Measurements from ENCODE around the gene TSPAN9.

- TF ChIP-seq TAF1 (IDR thresholded peaks at IDR 0.05; ENCODE audit: borderline replicate concordance, low read depth, low read length): no peak
- TF ChIP-seq, protein P1, sequence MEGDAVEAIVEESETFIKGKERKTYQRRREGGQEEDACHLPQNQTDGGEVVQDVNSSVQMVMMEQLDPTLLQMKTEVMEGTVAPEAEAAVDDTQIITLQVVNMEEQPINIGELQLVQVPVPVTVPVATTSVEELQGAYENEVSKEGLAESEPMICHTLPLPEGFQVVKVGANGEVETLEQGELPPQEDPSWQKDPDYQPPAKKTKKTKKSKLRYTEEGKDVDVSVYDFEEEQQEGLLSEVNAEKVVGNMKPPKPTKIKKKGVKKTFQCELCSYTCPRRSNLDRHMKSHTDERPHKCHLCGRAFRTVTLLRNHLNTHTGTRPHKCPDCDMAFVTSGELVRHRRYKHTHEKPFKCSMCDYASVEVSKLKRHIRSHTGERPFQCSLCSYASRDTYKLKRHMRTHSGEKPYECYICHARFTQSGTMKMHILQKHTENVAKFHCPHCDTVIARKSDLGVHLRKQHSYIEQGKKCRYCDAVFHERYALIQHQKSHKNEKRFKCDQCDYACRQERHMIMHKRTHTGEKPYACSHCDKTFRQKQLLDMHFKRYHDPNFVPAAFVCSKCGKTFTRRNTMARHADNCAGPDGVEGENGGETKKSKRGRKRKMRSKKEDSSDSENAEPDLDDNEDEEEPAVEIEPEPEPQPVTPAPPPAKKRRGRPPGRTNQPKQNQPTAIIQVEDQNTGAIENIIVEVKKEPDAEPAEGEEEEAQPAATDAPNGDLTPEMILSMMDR (IDR thresholded peaks at IDR 0.05): no peak
- TF ChIP-seq CHD2 (IDR thresholded peaks at IDR 0.05; ENCODE audit: low read length, partially characterized antibody): no peak
- TF ChIP-seq, protein P2, sequence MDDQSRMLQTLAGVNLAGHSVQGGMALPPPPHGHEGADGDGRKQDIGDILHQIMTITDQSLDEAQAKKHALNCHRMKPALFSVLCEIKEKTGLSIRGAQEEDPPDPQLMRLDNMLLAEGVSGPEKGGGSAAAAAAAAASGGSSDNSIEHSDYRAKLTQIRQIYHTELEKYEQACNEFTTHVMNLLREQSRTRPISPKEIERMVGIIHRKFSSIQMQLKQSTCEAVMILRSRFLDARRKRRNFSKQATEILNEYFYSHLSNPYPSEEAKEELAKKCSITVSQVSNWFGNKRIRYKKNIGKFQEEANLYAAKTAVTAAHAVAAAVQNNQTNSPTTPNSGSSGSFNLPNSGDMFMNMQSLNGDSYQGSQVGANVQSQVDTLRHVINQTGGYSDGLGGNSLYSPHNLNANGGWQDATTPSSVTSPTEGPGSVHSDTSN (IDR thresholded peaks at IDR 0.05): no peak
- TF ChIP-seq, protein P3, sequence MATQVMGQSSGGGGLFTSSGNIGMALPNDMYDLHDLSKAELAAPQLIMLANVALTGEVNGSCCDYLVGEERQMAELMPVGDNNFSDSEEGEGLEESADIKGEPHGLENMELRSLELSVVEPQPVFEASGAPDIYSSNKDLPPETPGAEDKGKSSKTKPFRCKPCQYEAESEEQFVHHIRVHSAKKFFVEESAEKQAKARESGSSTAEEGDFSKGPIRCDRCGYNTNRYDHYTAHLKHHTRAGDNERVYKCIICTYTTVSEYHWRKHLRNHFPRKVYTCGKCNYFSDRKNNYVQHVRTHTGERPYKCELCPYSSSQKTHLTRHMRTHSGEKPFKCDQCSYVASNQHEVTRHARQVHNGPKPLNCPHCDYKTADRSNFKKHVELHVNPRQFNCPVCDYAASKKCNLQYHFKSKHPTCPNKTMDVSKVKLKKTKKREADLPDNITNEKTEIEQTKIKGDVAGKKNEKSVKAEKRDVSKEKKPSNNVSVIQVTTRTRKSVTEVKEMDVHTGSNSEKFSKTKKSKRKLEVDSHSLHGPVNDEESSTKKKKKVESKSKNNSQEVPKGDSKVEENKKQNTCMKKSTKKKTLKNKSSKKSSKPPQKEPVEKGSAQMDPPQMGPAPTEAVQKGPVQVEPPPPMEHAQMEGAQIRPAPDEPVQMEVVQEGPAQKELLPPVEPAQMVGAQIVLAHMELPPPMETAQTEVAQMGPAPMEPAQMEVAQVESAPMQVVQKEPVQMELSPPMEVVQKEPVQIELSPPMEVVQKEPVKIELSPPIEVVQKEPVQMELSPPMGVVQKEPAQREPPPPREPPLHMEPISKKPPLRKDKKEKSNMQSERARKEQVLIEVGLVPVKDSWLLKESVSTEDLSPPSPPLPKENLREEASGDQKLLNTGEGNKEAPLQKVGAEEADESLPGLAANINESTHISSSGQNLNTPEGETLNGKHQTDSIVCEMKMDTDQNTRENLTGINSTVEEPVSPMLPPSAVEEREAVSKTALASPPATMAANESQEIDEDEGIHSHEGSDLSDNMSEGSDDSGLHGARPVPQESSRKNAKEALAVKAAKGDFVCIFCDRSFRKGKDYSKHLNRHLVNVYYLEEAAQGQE (IDR thresholded peaks at IDR 0.05; ENCODE audit: low read depth, low read length): no peak
- TF ChIP-seq YY1 (IDR thresholded peaks at IDR 0.05; ENCODE audit: low read depth): no peak
- no peak for TF ChIP-seq EP300 (IDR thresholded peaks at IDR 0.05; ENCODE audit: borderline replicate concordance in 1 of 2, low read depth in 1 of 2, low read length in 1 of 2)
Measured at GRCh38 chr12:3200814-3201233, 123.6 kb downstream of the TSPAN9 start.

Measured in SK-N-SH (cell line).